Measurements from ENCODE around the gene CALN1. TPM values are rescaled to one million over a fixed set of nuclear protein-coding genes. Genes with fewer than 3 reads are reported as not detected.

Gene CALN1
- total RNA-seq, 1 donor from 2014 or later: not detected

DNA sequence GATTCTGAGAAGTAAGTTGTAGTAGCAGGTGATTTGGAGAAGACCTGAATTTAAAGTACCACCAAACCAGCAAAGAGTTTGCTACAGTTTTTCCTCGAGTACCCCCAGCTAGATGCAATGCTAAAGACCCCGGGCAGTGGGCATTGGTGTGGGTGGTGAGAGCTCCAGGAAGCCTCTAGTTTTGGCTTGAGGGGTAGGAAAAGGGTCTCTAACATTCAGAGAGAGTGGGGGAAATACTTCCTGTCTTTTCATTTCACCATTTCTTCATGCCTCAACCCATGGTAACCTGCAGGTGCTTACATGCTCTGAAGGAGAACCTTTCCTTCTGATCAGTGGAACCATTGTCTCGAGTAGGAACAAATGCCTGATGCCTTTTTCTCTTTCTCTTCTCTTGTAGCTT is 352.2 kb downstream of the CALN1 start:
- H3K27me3 ChIP-seq (ENCODE audit: control insufficient read depth, insufficient read depth, low read length): no peaks in the 10 kb centered on the region
- H3K36me3 ChIP-seq (ENCODE audit: control insufficient read depth, insufficient read depth, low read length): no peaks in the 10 kb centered on the region
- DNase-seq (ENCODE audit: low read depth) (no peak), FAIRE-seq (no peak)
- TF ChIP-seq CTCF (IDR thresholded peaks at IDR 0.05; ENCODE audit: insufficient read depth, low read length, severe bottlenecking): no peak
- H3K4me3 ChIP-seq (ENCODE audit: low read depth, low read length): no peak overlapping the region

GRCh38 chr7:72058579-72058978 is 353.6 kb downstream of the CALN1 start:
- FAIRE-seq (no peak), DNase-seq (ENCODE audit: low read depth) (no peak)
- no peak for TF ChIP-seq CTCF (IDR thresholded peaks at IDR 0.05; ENCODE audit: insufficient read depth, low read length, severe bottlenecking)

GRCh38 chr7:72057796-72058195 is 354.3 kb downstream of the CALN1 start:
- FAIRE-seq (no peak), DNase-seq (ENCODE audit: low read depth) (no peak)
- Histone ChIP-seq H3K4me3 (ENCODE audit: low read depth, low read length) (no peak overlapping the region), H3K27me3 (ENCODE audit: control insufficient read depth, insufficient read depth, low read length) (no peaks in the 10 kb centered on the region), H3K36me3 (ENCODE audit: control insufficient read depth, insufficient read depth, low read length) (no peaks in the 10 kb centered on the region)
- no peak for TF ChIP-seq CTCF (IDR thresholded peaks at IDR 0.05; ENCODE audit: insufficient read depth, low read length, severe bottlenecking)

More at GRCh38 chr7:72058579-72058978, 353.6 kb downstream of the CALN1 start:
- H3K4me3 ChIP-seq (ENCODE audit: low read depth, low read length): no peak overlapping the region
- no peaks in the 10 kb centered on the region for H3K36me3 ChIP-seq (ENCODE audit: control insufficient read depth, insufficient read depth, low read length)
- H3K27me3 ChIP-seq (ENCODE audit: control insufficient read depth, insufficient read depth, low read length): no peaks in the 10 kb centered on the region

DNA sequence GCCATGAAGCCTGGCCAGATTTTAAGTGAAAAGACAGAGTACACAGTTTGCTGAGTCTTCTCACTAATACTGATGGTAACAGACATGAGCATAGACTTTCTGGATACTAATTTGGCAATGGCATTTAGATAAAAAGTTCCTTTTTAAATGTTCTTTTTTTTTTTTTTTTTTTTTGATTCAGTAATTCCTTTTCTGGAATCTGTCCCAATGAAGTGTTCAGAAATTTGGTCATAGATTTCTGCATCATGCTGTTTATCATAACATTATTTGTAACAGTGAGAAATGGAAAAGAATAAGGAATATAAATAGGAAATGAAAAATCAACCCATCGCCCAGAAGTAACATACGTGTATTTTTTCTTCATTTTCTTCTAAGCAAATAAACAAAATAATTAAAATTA is 354.9 kb downstream of the CALN1 start:
- H3K27me3 ChIP-seq (ENCODE audit: control insufficient read depth, insufficient read depth, low read length): no peaks in the 10 kb centered on the region
- H3K36me3 ChIP-seq (ENCODE audit: control insufficient read depth, insufficient read depth, low read length): no peaks in the 10 kb centered on the region
- TF ChIP-seq CTCF (IDR thresholded peaks at IDR 0.05; ENCODE audit: insufficient read depth, low read length, severe bottlenecking): no peak
- no peak for DNase-seq (ENCODE audit: low read depth)
- H3K4me3 ChIP-seq (ENCODE audit: low read depth, low read length): no peak overlapping the region
- FAIRE-seq: no peak

DNA sequence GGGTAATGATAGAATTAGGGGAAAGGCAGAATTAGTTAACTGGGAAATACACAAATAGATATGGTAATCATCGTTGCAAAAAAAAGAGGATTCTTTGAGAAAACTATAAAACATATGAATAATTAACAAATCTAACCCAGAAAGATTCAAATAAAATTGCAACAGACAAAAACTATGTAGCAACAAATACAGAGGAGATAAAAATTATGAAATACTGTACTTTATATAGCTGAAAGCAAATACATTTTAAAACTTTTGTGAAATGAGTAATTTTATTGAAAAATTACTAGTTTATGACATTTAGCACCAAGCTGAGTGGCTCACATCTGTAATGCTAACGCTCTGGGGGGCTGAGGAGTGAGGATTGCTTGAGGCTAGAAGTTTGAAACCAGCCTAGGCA is 356.7 kb downstream of the CALN1 start:
- no peaks in the 10 kb centered on the region for H3K27me3 ChIP-seq (ENCODE audit: control insufficient read depth, insufficient read depth, low read length)
- TF ChIP-seq CTCF (IDR thresholded peaks at IDR 0.05; ENCODE audit: insufficient read depth, low read length, severe bottlenecking): no peak
- no peak for DNase-seq (ENCODE audit: low read depth)
- H3K36me3 ChIP-seq (ENCODE audit: control insufficient read depth, insufficient read depth, low read length): no peaks in the 10 kb centered on the region
- no peak for FAIRE-seq
- H3K4me3 ChIP-seq (ENCODE audit: low read depth, low read length): no peak overlapping the region

DNA sequence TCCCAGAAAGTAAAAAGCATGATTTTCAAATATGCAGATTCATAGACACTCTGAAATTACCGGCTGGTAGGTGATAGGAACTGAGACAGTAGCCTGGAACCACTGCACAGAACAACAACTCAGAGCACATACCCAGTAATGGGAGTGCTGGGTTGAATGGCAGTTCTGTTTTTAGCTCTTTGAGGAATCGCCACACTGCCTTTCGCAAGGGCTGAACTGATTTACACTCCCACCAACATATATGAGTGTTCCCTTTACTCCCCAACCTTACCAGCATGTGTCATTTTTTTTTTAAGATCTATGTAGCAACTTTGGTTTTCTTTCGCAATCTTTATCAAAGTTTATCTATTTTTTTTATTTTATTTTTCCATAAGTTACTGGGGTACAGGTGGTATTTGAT is 358.8 kb downstream of the CALN1 start:
- DNase-seq (ENCODE audit: low read depth) (no peak), FAIRE-seq (no peak)
- H3K36me3 ChIP-seq (ENCODE audit: control insufficient read depth, insufficient read depth, low read length): no peaks in the 10 kb centered on the region
- H3K4me3 ChIP-seq (ENCODE audit: low read depth, low read length): no peak overlapping the region
- TF ChIP-seq CTCF (IDR thresholded peaks at IDR 0.05; ENCODE audit: insufficient read depth, low read length, severe bottlenecking): no peak
- H3K27me3 ChIP-seq (ENCODE audit: control insufficient read depth, insufficient read depth, low read length): no peaks in the 10 kb centered on the region
